ACHN (cell line): ENCODE data around the gene ANAPC13.

Experiments used
- DNase-seq: peaks from one replicate; pipeline ENCODE4 v3.0.0-alpha.2; 2015
- in situ Hi-C: cut with HindIII; loops from 2 replicates; pipeline ENCODE4 v1.10.0; 2017; ENCODE audit warnings: low sequenced_read_pairs, low pct_ligation_motif_present, low pct_unique_long_range_greater_than_20kb

ANAPC13 gene

GRCh38 chr3:134485718-134486576 is at the start of gene ANAPC13, which contains the start of gene CEP63:
Gene ANAPC13 (minus strand): TSS chr3:134485985. CDS start chr3:134482904, 3,081 bp downstream.
Gene CEP63 (plus strand): TSS chr3:134486057. CDS start chr3:134495321, 9,264 bp downstream.
- DNase-seq = peak; percentile 97
- in situ Hi-C loops = loop anchor here (25.0 kb wide), 1 partner anchor 199 kb away; no protein-coding TSS in a partner anchor

GRCh38 chr3:134535186-134535970 is 49.6 kb upstream of the ANAPC13 start:
- in situ Hi-C loops = no loop called here
- DNase-seq = no peak

- in situ Hi-C loops = no loop called here
- DNase-seq = no peak
Observed at GRCh38 chr3:134533493-134533892, 47.7 kb upstream of the ANAPC13 start.

GRCh38 chr3:134527538-134528186 is 41.9 kb upstream of the ANAPC13 start:
- DNase-seq = no peak
- in situ Hi-C loops = no loop called here

- peak; percentile 11 for DNase-seq
- in situ Hi-C loops = no loop called here
Observed at GRCh38 chr3:134527037-134527436, 41.3 kb upstream of the ANAPC13 start.

- in situ Hi-C loops = no loop called here
- no peak for DNase-seq
Observed at GRCh38 chr3:134526319-134526718, 40.5 kb upstream of the ANAPC13 start.

- no peak for DNase-seq
- in situ Hi-C loops = no loop called here
Observed at GRCh38 chr3:134525293-134525692, 39.5 kb upstream of the ANAPC13 start.

GRCh38 chr3:134522541-134522940 is 36.8 kb upstream of the ANAPC13 start:
- in situ Hi-C loops = no loop called here
- DNase-seq = no peak

GRCh38 chr3:134517791-134518190 is 32.0 kb upstream of the ANAPC13 start:
- in situ Hi-C loops = no loop called here
- peak; percentile 20 for DNase-seq

DNA sequence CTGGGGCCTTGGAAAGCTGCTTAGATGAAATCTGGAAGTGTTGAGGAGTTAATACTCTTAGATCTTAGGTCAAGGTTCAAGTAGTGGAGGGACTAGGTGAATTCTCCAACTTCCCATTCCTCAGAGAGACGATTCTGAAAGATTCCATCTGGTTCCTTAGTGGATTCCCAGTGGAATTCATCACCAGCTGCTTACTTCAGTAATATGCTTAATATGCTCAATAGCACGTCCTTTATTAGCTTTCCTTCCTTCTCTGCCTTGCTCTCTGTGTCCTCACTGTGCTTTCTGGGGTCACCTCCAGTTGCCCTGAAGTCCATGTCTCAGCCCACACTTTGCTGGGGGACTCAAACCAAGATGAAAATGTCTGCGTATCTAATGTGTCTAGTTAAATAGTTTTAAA is 31.1 kb upstream of the ANAPC13 start:
- DNase-seq = peak; percentile 2
- in situ Hi-C loops = no loop called here

- no peak for DNase-seq
Observed at GRCh38 chr3:134511500-134511899, 25.7 kb upstream of the ANAPC13 start.

GRCh38 chr3:134505485-134505884 is 19.7 kb upstream of the ANAPC13 start:
- no peak for DNase-seq
- in situ Hi-C loops = no loop called here

More at GRCh38 chr3:134511500-134511899, 25.7 kb upstream of the ANAPC13 start:
- in situ Hi-C loops = no loop called here

DNA sequence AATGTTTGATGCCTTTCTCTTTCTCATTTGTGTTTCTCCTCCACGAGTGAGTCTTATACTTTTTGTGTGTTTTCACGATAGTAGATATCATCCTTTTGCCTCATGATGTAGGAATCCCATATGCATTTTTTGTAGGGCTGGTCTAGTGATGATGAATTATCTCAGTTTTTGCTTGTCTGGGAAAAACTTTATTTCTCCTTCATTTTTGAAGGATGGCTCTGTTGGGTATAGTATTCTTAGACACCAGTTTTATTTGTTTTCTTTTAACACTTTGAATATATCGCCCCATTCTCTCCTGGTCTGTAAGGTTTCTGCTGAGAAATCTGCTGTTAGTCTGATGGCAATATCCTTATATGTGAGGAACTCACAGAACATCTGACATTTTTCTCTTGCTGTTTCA is 18.3 kb upstream of the ANAPC13 start:
- in situ Hi-C loops = no loop called here
- DNase-seq = no peak

- no peak for DNase-seq
- in situ Hi-C loops = no loop called here
Observed at GRCh38 chr3:134503266-134503665, 17.5 kb upstream of the ANAPC13 start.

DNA sequence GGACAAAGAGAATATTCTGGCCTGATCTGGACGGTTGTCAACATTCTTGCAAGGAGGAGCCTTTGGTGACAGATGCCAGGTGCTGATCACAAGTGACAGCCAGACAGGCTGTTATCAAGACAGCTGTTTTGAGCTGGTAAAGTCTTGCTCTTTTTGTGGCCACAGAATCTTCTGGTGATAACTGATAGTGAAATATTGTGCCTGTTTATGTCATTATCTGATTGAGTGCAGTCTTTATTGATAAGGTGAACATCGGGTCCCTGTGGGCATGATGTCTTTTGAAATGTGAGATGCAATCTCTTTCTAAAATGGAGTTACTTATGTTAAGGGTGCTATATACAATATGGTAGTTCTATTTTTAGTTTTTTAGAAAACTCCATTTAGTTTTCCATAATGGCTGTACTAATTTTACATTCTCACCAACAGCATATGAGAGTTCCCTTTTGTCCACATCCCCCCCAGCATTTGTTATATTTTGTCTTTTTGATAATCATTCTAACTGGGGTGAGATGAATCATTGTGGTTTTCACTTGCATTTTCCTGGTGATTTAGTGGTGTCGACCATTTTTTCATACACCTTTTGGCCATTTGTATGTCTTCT is 10.8 kb upstream of the ANAPC13 start:
- no peak for DNase-seq
- in situ Hi-C loops = loop anchor here (25.0 kb wide), 1 partner anchor 209 kb away; no protein-coding TSS in a partner anchor

GRCh38 chr3:134495980-134496379 is 10.2 kb upstream of the ANAPC13 start:
- in situ Hi-C loops = loop anchor here (25.0 kb wide), 1 partner anchor 209 kb away; no protein-coding TSS in a partner anchor

DNA sequence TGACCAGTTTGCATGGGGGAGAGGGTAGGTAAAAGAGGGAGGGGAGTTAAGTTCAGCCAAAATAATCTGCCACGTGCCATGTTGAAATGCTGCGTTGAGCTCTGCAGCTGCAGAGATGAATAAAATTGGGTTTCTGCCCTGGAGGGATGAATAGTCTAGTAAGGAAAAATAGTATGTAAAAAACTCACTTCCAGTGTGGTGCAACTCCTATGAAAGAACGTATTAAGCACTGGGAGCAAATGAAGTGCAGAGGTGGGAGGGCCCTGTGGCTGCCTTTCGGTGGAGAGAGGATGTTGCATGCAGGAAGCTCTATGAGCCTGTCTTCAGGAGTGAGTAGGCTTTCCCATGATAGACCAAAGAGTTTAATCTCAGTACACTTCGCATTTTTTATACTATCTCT is 8.7 kb upstream of the ANAPC13 start:
- in situ Hi-C loops = loop anchor here (25.0 kb wide), 1 partner anchor 207 kb away; no protein-coding TSS in a partner anchor
- no peak for DNase-seq

More at GRCh38 chr3:134495980-134496379, 10.2 kb upstream of the ANAPC13 start:
- no peak for DNase-seq

- in situ Hi-C loops = loop anchor here (25.0 kb wide), 1 partner anchor 200 kb away; no protein-coding TSS in a partner anchor
- no peak for DNase-seq
Observed at GRCh38 chr3:134487406-134487805, 1.6 kb upstream of the ANAPC13 start.
